HEK293T (cell line): ENCODE results near the gene LMOD1.

Source experiments
- ARNT ChIP-seq: fragments of 450-650 bp; IDR thresholded peaks from 2 replicates; pipeline ENCODE4 v1.6.1; 2017; ENCODE audit warnings: mild to moderate bottlenecking
- BHLHE40 ChIP-seq: fragments of 450-650 bp; IDR thresholded peaks from 2 replicates; pipeline ENCODE4 v1.6.1; 2016; ENCODE audit warnings: mild to moderate bottlenecking, moderate library complexity, borderline replicate concordance
- ELF4 ChIP-seq: fragments of 450-650 bp; IDR thresholded peaks from 2 replicates; pipeline ENCODE4 v1.6.1; 2017; ENCODE audit warnings: antibody characterized with exemption
- FOXA1 ChIP-seq: fragments of 450-650 bp; IDR thresholded peaks from 2 replicates; pipeline ENCODE4 v1.6.1; 2016; ENCODE audit warnings: mild to moderate bottlenecking
- FOXK2 ChIP-seq: fragments of 450-650 bp; IDR thresholded peaks from 2 replicates; pipeline ENCODE4 v1.6.1; 2016; ENCODE audit warnings: mild to moderate bottlenecking
- FOXM1 ChIP-seq: fragments of 450-650 bp; IDR thresholded peaks from 2 replicates; pipeline ENCODE4 v1.6.1; 2017; ENCODE audit warnings: mild to moderate bottlenecking, borderline replicate concordance
- HDGF ChIP-seq: fragments of 450-650 bp; IDR thresholded peaks from 2 replicates; pipeline ENCODE4 v1.6.1; 2017; ENCODE audit warnings: antibody characterized with exemption, borderline replicate concordance
- L3MBTL2 ChIP-seq: fragments of 450-650 bp; conservative IDR thresholded peaks from 2 replicates; pipeline ENCODE4 v1.6.1; 2016; ENCODE audit warnings: mild to moderate bottlenecking
- NFRKB ChIP-seq: fragments of 450-650 bp; IDR thresholded peaks from 2 replicates; pipeline ENCODE4 v1.6.1; 2016; ENCODE audit warnings: mild to moderate bottlenecking, moderate library complexity
- SP1 ChIP-seq: fragments of 450-650 bp; IDR thresholded peaks from 2 replicates; pipeline ENCODE4 v1.6.1; 2017
- SUZ12 ChIP-seq: fragments of 450-650 bp; IDR thresholded peaks from 2 replicates; pipeline ENCODE4 v1.6.1; 2016; ENCODE audit warnings: mild to moderate bottlenecking
- TARDBP ChIP-seq: fragments of 450-650 bp; IDR thresholded peaks from 2 replicates; pipeline ENCODE4 v1.6.1; 2016
- ZNF384 ChIP-seq: fragments of 450-650 bp; IDR thresholded peaks from 2 replicates; pipeline ENCODE4 v1.6.1; 2016
- TF ChIP-seq, protein P1 (sequence below): fragments of 450-650 bp; IDR thresholded peaks from 2 replicates; pipeline ENCODE4 v1.6.1; 2016

DNA sequence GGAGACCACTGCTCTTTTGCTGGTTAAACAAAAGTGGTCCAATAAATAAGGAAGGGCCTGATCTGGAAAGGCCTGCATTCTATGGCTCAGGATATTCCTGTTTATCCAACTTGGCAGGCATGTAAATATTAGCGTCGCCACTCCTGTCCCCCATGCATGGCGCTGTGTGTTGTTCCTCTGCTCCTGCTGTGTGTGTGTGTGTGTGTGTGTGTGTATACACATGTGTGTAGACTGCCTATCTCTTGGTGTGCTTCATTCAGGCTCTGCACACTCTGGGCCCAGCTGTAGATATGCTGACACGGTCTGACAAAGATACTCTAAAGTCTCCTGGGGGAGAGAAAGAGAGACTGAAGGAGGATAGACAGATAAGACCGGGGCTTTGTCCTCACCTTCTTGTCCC lies 6.8 kb downstream of the LMOD1 start:
- no peak for TF ChIP-seq TARDBP
- no peak for TF ChIP-seq FOXA1
- no peak for TF ChIP-seq FOXM1
- no peak for TF ChIP-seq SP1
- TF ChIP-seq HDGF: no peak
- TF ChIP-seq ELF4: no peak
- TF ChIP-seq SUZ12: no peak
- TF ChIP-seq ARNT: no peak
- no peak for TF ChIP-seq FOXK2
- TF ChIP-seq BHLHE40: no peak
- no peak for TF ChIP-seq L3MBTL2
- TF ChIP-seq ZNF384: no peak
- TF ChIP-seq, protein P1, sequence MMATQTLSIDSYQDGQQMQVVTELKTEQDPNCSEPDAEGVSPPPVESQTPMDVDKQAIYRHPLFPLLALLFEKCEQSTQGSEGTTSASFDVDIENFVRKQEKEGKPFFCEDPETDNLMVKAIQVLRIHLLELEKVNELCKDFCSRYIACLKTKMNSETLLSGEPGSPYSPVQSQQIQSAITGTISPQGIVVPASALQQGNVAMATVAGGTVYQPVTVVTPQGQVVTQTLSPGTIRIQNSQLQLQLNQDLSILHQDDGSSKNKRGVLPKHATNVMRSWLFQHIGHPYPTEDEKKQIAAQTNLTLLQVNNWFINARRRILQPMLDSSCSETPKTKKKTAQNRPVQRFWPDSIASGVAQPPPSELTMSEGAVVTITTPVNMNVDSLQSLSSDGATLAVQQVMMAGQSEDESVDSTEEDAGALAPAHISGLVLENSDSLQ: no peak
- no peak for TF ChIP-seq NFRKB
